GM23338 (cell line): ENCODE data around the gene TRAF3IP1.

ENCODE experiments used
- CREB1 ChIP-seq: fragments of 250-450 bp; sonication (Bioruptor Pico); IDR thresholded peaks from 2 replicates; pipeline ENCODE4 v1.5.0; 2020; ENCODE audit warnings: low read depth, mild to moderate bottlenecking, moderate library complexity
- EZH2 ChIP-seq: fragments of 200-600 bp; sonication (generic); IDR thresholded peaks from one replicate; pipeline ENCODE4 v1.8.0; 2017; ENCODE audit warnings: antibody characterized with exemption, mild to moderate bottlenecking, low read depth; ENCODE audit not compliant: unreplicated experiment
- EZH2phosphoT487 ChIP-seq: fragments of 200-600 bp; sonication (generic); IDR thresholded peaks from one replicate; pipeline ENCODE4 v1.8.1; 2018; ENCODE audit warnings: antibody characterized with exemption; ENCODE audit not compliant: unreplicated experiment
- JUNB ChIP-seq: IDR thresholded peaks from one replicate; pipeline ENCODE4 v1.6.1; 2016; ENCODE audit warnings: antibody characterized with exemption; ENCODE audit not compliant: unreplicated experiment
- NANOG ChIP-seq: IDR thresholded peaks from 2 replicates; pipeline ENCODE4 v1.6.1; 2016; ENCODE audit warnings: antibody characterized with exemption, borderline replicate concordance
- POLR2AphosphoS5 ChIP-seq: IDR thresholded peaks from 2 replicates; pipeline ENCODE4 v1.6.1; 2016; ENCODE audit warnings: antibody characterized with exemption, low read depth
- STAT1 ChIP-seq: IDR thresholded peaks from one replicate; pipeline ENCODE4 v1.6.1; 2016; ENCODE audit warnings: antibody characterized with exemption; ENCODE audit not compliant: unreplicated experiment
- ZNF114 ChIP-seq: fragments of 250-450 bp; sonication (Bioruptor Pico); IDR thresholded peaks from 2 replicates; pipeline ENCODE4 v1.5.0; 2020; ENCODE audit warnings: mild to moderate bottlenecking, moderate library complexity
- ZNF331 ChIP-seq: fragments of 250-450 bp; sonication (Bioruptor Pico); IDR thresholded peaks from 2 replicates; pipeline ENCODE4 v1.5.0; 2020; ENCODE audit warnings: low read depth, mild to moderate bottlenecking, moderate library complexity
- TF ChIP-seq, protein P1 (sequence below), 2 experiments: fragments of 200-600 bp in 1 of 2; sonication (generic) in 1 of 2; conservative IDR thresholded peaks; 2 replicates each; pipeline versions ENCODE4 v1.5.1 to v1.6.1; 2016 to 2017; ENCODE audit warnings: antibody characterized with exemption in 2 of 2, low read depth in 2 of 2, mild to moderate bottlenecking in 2 of 2, moderate library complexity in 1 of 2
- TF ChIP-seq, protein P2 (sequence below): IDR thresholded peaks from one replicate; pipeline ENCODE4 v1.6.1; 2018; ENCODE audit warnings: antibody characterized with exemption; ENCODE audit not compliant: unreplicated experiment
- TF ChIP-seq, protein P3 (sequence below): IDR thresholded peaks from 2 replicates; pipeline ENCODE4 v1.6.1; 2016; ENCODE audit warnings: antibody characterized with exemption

- TF ChIP-seq, protein P1, sequence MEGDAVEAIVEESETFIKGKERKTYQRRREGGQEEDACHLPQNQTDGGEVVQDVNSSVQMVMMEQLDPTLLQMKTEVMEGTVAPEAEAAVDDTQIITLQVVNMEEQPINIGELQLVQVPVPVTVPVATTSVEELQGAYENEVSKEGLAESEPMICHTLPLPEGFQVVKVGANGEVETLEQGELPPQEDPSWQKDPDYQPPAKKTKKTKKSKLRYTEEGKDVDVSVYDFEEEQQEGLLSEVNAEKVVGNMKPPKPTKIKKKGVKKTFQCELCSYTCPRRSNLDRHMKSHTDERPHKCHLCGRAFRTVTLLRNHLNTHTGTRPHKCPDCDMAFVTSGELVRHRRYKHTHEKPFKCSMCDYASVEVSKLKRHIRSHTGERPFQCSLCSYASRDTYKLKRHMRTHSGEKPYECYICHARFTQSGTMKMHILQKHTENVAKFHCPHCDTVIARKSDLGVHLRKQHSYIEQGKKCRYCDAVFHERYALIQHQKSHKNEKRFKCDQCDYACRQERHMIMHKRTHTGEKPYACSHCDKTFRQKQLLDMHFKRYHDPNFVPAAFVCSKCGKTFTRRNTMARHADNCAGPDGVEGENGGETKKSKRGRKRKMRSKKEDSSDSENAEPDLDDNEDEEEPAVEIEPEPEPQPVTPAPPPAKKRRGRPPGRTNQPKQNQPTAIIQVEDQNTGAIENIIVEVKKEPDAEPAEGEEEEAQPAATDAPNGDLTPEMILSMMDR (conservative IDR thresholded peaks at IDR 0.05; ENCODE audit: low read depth in 2 of 2), result no peak
- TF ChIP-seq EZH2 (no peak), EZH2phosphoT487 (no peak), CREB1 (CRISPR knock-in tag) (no peak), POLR2AphosphoS5 (no peak), NANOG (no peak), ZNF114 (CRISPR knock-in tag) (no peak), STAT1 (no peak), ZNF331 (CRISPR knock-in tag) (no peak), JUNB (no peak)
- TF ChIP-seq, protein P2, sequence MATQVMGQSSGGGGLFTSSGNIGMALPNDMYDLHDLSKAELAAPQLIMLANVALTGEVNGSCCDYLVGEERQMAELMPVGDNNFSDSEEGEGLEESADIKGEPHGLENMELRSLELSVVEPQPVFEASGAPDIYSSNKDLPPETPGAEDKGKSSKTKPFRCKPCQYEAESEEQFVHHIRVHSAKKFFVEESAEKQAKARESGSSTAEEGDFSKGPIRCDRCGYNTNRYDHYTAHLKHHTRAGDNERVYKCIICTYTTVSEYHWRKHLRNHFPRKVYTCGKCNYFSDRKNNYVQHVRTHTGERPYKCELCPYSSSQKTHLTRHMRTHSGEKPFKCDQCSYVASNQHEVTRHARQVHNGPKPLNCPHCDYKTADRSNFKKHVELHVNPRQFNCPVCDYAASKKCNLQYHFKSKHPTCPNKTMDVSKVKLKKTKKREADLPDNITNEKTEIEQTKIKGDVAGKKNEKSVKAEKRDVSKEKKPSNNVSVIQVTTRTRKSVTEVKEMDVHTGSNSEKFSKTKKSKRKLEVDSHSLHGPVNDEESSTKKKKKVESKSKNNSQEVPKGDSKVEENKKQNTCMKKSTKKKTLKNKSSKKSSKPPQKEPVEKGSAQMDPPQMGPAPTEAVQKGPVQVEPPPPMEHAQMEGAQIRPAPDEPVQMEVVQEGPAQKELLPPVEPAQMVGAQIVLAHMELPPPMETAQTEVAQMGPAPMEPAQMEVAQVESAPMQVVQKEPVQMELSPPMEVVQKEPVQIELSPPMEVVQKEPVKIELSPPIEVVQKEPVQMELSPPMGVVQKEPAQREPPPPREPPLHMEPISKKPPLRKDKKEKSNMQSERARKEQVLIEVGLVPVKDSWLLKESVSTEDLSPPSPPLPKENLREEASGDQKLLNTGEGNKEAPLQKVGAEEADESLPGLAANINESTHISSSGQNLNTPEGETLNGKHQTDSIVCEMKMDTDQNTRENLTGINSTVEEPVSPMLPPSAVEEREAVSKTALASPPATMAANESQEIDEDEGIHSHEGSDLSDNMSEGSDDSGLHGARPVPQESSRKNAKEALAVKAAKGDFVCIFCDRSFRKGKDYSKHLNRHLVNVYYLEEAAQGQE, result no peak
- TF ChIP-seq, protein P3, sequence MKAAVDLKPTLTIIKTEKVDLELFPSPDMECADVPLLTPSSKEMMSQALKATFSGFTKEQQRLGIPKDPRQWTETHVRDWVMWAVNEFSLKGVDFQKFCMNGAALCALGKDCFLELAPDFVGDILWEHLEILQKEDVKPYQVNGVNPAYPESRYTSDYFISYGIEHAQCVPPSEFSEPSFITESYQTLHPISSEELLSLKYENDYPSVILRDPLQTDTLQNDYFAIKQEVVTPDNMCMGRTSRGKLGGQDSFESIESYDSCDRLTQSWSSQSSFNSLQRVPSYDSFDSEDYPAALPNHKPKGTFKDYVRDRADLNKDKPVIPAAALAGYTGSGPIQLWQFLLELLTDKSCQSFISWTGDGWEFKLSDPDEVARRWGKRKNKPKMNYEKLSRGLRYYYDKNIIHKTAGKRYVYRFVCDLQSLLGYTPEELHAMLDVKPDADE, result no peak
Observed at GRCh38 chr2:238435752-238436096, 115.4 kb downstream of the TRAF3IP1 start.
